Activated T-cell treated with anti-CD3 and anti-CD28 coated beads, Interleukin-2, amount 50 U/mL, for 72 hours (primary cell): ENCODE results near the gene TRAPPC3. TPM values are rescaled to one million over a fixed set of nuclear protein-coding genes. Genes with fewer than 3 reads are reported as not detected.
A peak's percentile ranks its signal among the peaks of the same experiment; 100 is the strongest.

Experiments used
- ATAC-seq, 2 donors: fragments of 150-1000 bp; cut with Tn5 transposase; replicated peaks in 1 of 2; 2 replicates each; pipeline ENCODE4 v1.10.0; 2021; ENCODE audit warnings: moderate library complexity in 2 of 2, mild to moderate bottlenecking in 1 of 2
- DNase-seq, 2 donors: peaks; one replicate each; pipeline ENCODE4 v3.0.0; 2021 to 2022; ENCODE audit warnings: mixed read lengths in 1 of 2
- H3K27ac Mint-ChIP-seq: one replicate; pipeline ENCODE4 v1.8.0; 2022; ENCODE audit warnings: mild to moderate bottlenecking, moderate library complexity, mixed read lengths
- H3K27me3 Mint-ChIP-seq: one replicate; pipeline ENCODE4 v1.8.0; 2022; ENCODE audit warnings: low read depth, mixed read lengths
- H3K36me3 Mint-ChIP-seq, 2 donors: one replicate each; pipeline ENCODE4 v1.8.0; 2022; ENCODE audit warnings: mixed read lengths in 2 of 2, mild to moderate bottlenecking in 1 of 2; ENCODE audit not compliant: insufficient read depth in 2 of 2
- H3K4me1 Mint-ChIP-seq: one replicate; pipeline ENCODE4 v1.8.0; 2022; ENCODE audit warnings: low read depth, mixed read lengths
- H3K4me3 Mint-ChIP-seq, 2 donors: one replicate each; pipeline ENCODE4 v1.8.0; 2022; ENCODE audit warnings: mild to moderate bottlenecking in 2 of 2, mixed read lengths in 2 of 2, moderate library complexity in 2 of 2
- H3K9me3 Mint-ChIP-seq, 2 donors: one replicate each; pipeline ENCODE4 v1.8.0; 2022; ENCODE audit warnings: mixed read lengths in 2 of 2
- total RNA-seq, 2 donors: library from RNA; stranded (reverse); gene quantifications; one replicate each; pipeline ENCODE4 v1.2.3, GENCODE V29; 2022

Gene TRAPPC3
- total RNA-seq, 2 donors from 2014 or later = 46.2 to 56.2 TPM

- no peak for DNase-seq
These were observed 4.2 kb upstream of the TRAPPC3 start for GRCh38 chr1:36153476-36153875.

DNA sequence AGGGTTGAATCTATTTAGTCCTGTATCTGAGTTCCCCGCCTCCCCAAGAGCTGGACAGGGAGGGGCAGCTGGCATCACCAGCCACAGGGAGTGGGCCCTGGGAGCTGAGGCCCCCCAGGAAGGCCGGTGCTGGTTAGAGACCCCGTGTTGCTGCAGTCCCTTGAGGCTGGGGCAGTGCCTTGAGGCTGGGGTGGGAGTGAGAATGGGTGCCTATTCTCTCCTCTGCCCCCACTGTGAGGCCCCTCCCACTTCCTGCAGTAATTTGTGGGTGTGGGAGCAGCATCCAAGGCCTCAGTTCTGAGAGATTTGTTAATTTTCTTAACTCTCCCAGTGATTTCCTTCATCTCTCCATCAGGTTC lies 2.5 kb upstream of the TRAPPC3 start:
- H3K4me1 Mint-ChIP-seq = peaks cover 72% of the 10 kb centered on the region
- H3K27ac Mint-ChIP-seq = peak overlapping the region; percentile 94
- no peaks in the 10 kb centered on the region for H3K27me3 Mint-ChIP-seq
- no peak for ATAC-seq
- no peaks in the 10 kb centered on the region for H3K9me3 Mint-ChIP-seq
- peaks cover 0 to 6% of the 10 kb centered on the region in 2 donors for H3K36me3 Mint-ChIP-seq
- H3K4me3 Mint-ChIP-seq = peak overlapping the region; percentile 77 to 82
- DNase-seq = peak; percentile 62 to 66

More at GRCh38 chr1:36153476-36153875, 4.2 kb upstream of the TRAPPC3 start:
- no peak for ATAC-seq
- H3K27ac Mint-ChIP-seq = no peak overlapping the region
- H3K27me3 Mint-ChIP-seq = no peaks in the 10 kb centered on the region
- peaks cover 73% of the 10 kb centered on the region for H3K4me1 Mint-ChIP-seq
- peaks cover 0 to 5% of the 10 kb centered on the region in 2 donors for H3K36me3 Mint-ChIP-seq
- H3K4me3 Mint-ChIP-seq = no peak overlapping the region
- H3K9me3 Mint-ChIP-seq = no peaks in the 10 kb centered on the region

DNA sequence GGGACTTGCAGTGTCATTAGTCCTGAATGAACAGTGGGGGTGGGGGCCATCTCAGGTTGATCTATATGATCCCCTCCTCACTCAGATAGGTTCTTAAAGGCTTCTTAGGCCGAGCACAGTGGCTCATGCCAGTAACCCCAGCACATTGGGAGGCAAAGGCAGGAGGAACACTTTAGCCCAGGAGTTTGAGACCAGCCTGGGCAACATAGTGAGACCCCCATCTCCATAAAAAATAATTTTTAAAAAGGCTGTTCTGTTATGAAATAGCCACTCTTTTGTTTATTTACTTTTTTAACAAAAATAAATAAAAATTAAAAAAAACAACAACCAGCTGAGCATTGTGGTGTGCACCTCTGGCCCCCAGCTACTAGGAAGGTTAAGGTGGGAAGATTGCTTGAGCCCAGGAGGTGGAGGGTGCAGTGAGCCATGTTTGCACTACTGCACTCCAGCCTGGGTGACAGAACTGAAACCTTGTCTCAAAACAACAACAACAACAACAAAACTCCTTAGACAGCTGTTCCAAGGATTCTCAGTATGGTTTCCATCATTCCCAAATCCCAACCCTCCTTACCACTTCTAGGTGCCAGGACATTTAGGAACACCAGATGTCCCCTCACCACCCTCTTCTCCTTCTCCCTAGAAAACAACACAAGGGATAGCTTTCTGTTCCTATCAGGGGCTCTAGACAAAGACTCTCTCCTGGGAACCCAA lies 2.0 kb upstream of the TRAPPC3 start:
- Mint-ChIP-seq H3K36me3 (peaks cover 0 to 6% of the 10 kb centered on the region in 2 donors), H3K9me3 (no peaks in the 10 kb centered on the region), H3K27me3 (no peaks in the 10 kb centered on the region), H3K4me1 (peaks cover 74% of the 10 kb centered on the region), H3K4me3 (peak overlapping the region; percentile 92 to 93), H3K27ac (peak overlapping the region; percentile 94)
- DNase-seq (no peak), ATAC-seq (no peak)

DNA sequence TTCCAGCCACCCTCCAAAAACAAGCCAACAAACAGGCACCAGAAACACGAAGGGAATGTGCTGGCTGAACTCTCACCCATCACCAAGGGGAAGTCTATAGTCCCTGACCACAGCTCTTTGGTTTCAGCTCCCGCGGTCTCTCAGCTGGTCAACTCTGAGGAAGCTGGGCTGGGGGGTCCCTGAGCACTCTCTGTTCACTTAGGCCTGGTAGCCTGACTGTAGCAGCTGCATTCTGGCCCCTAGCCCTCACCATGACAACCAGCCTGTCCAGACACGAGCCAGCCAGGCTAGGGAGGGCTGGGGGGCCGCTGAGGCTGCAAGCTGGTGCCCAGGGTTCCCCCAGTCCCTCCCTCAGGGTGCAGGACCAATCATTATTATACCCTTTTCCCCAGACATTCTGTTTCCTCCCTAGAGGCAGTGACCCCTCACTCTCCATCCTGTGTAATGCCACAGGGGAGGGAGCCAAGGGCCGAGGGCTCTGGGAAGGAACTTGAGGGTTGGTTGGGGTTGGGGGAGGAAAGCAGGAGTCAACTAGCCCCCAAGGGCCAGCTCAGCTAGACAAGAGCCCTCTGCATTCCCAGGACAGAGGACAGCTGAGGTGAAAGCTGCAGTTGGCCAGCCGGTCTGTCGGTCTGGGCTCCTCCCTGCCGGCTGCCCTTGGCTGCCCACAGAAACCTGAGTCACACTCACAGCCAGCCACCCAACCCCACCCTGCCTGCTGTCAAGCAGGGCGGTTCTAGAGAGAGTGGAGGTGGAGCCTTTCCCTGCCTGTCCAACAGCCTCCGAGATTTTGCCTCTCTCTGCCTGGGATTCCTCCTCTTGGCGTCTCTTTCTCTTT lies 1.2 kb upstream of the TRAPPC3 start:
- Mint-ChIP-seq H3K27ac (peak overlapping the region; percentile 94), H3K4me1 (peaks cover 74% of the 10 kb centered on the region), H3K9me3 (no peaks in the 10 kb centered on the region), H3K4me3 (peak overlapping the region; percentile 92 to 93), H3K36me3 (peaks cover 0 to 6% of the 10 kb centered on the region in 2 donors), H3K27me3 (no peaks in the 10 kb centered on the region)
- ATAC-seq (peak; percentile 68 to 69), DNase-seq (peak; percentile 87 to 91)

GRCh38 chr1:36149973-36150295 lies 648 bp upstream of the TRAPPC3 start:
- no peak for ATAC-seq
- Mint-ChIP-seq H3K27ac (peak overlapping the region; percentile 94), H3K4me3 (peak overlapping the region; percentile 92 to 93), H3K36me3 (peaks cover 0 to 6% of the 10 kb centered on the region in 2 donors), H3K9me3 (no peaks in the 10 kb centered on the region), H3K4me1 (peaks cover 69% of the 10 kb centered on the region), H3K27me3 (no peaks in the 10 kb centered on the region)
- no peak for DNase-seq

GRCh38 chr1:36148821-36149236 lies 457 bp downstream of the TRAPPC3 start:
- Mint-ChIP-seq H3K27ac (peak overlapping the region; percentile 94), H3K36me3 (peaks cover 0 to 6% of the 10 kb centered on the region in 2 donors), H3K27me3 (no peaks in the 10 kb centered on the region), H3K4me1 (peaks cover 68% of the 10 kb centered on the region), H3K4me3 (peak overlapping the region; percentile 92 to 93), H3K9me3 (no peaks in the 10 kb centered on the region)
- ATAC-seq (no peak), DNase-seq (no peak)

- no peaks in the 10 kb centered on the region for H3K27me3 Mint-ChIP-seq
- no peaks in the 10 kb centered on the region for H3K9me3 Mint-ChIP-seq
- no peak for ATAC-seq
- no peak overlapping the region for H3K27ac Mint-ChIP-seq
- no peak for DNase-seq
- H3K4me1 Mint-ChIP-seq = peaks cover 62% of the 10 kb centered on the region
- H3K36me3 Mint-ChIP-seq = peaks cover 0 to 8% of the 10 kb centered on the region in 2 donors
- no peak overlapping the region for H3K4me3 Mint-ChIP-seq
These were observed 4.9 kb downstream of the TRAPPC3 start for GRCh38 chr1:36144413-36144812.

- no peaks in the 10 kb centered on the region for H3K27me3 Mint-ChIP-seq
- H3K4me3 Mint-ChIP-seq = peak overlapping the region in 1 of 2 donors; percentile 15
- H3K4me1 Mint-ChIP-seq = peaks cover 61% of the 10 kb centered on the region
- DNase-seq (no peak), ATAC-seq (peak in 1 of 2 donors; percentile 33)
- H3K9me3 Mint-ChIP-seq = no peaks in the 10 kb centered on the region
- no peak overlapping the region for H3K27ac Mint-ChIP-seq
- H3K36me3 Mint-ChIP-seq = peaks cover 0 to 10% of the 10 kb centered on the region in 2 donors
These were observed 5.9 kb downstream of the TRAPPC3 start for GRCh38 chr1:36143424-36143823.

DNA sequence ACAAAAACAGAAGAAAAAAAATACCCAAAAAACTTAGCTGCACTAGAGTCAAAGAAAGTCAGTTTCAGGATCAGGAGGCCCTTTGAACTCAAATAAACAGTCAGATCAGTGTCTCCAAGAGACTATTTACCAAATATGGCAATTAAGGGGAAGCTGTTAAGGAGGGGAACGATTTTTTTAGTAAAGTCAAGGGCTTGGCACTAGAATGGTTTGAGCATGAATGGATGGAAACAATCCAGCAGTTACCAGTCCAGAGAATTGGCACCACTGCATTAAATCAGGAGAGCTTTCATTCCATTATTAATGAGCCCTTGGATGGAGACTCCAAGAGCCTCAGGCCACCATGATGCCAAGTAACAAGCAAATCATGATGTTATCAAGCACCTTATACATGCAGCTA lies 7.2 kb downstream of the TRAPPC3 start:
- DNase-seq (no peak), ATAC-seq (no peak)
- no peaks in the 10 kb centered on the region for H3K9me3 Mint-ChIP-seq
- peaks cover 0 to 11% of the 10 kb centered on the region in 2 donors for H3K36me3 Mint-ChIP-seq
- peak overlapping the region; percentile 29 for H3K27ac Mint-ChIP-seq
- H3K4me3 Mint-ChIP-seq = no peak overlapping the region
- H3K27me3 Mint-ChIP-seq = no peaks in the 10 kb centered on the region
- H3K4me1 Mint-ChIP-seq = peaks cover 51% of the 10 kb centered on the region

- H3K4me3 Mint-ChIP-seq = no peak overlapping the region
- ATAC-seq (no peak), DNase-seq (no peak)
- peaks cover 51% of the 10 kb centered on the region for H3K4me1 Mint-ChIP-seq
- peaks cover 0 to 11% of the 10 kb centered on the region in 2 donors for H3K36me3 Mint-ChIP-seq
- H3K27me3 Mint-ChIP-seq = no peaks in the 10 kb centered on the region
- H3K9me3 Mint-ChIP-seq = no peaks in the 10 kb centered on the region
- no peak overlapping the region for H3K27ac Mint-ChIP-seq
These were observed 9.8 kb downstream of the TRAPPC3 start for GRCh38 chr1:36139521-36139920.

DNA sequence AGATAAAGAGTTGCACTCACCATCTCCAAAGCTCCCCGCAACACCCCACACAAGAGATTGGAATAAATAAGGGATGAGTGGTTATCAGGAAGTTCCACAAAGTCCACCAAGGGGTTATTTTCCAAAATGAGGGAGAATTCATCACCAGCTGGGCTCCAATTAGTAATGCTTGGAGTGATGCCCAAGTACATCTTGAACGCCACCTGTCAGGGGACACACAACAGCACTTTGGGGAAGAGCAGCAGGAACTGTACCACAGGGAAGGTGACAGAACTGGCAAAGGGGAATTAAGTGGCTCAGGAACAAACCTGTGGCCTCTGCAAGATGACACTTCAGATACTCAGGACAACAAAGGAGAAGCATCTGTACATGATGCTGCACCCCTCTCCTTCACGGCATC lies 11.5 kb downstream of the TRAPPC3 start:
- DNase-seq (no peak), ATAC-seq (no peak)
- Mint-ChIP-seq H3K4me1 (peaks cover 36% of the 10 kb centered on the region), H3K4me3 (no peak overlapping the region), H3K9me3 (no peaks in the 10 kb centered on the region), H3K27ac (peak overlapping the region; percentile 10), H3K27me3 (no peaks in the 10 kb centered on the region), H3K36me3 (peaks cover 0 to 11% of the 10 kb centered on the region in 2 donors)

- Mint-ChIP-seq H3K36me3 (peaks cover 0 to 11% of the 10 kb centered on the region in 2 donors), H3K4me3 (no peak overlapping the region), H3K4me1 (peaks cover 31% of the 10 kb centered on the region), H3K27ac (peak overlapping the region; percentile 10), H3K9me3 (no peaks in the 10 kb centered on the region), H3K27me3 (no peaks in the 10 kb centered on the region)
- no peak for DNase-seq
- no peak for ATAC-seq
These were observed 12.1 kb downstream of the TRAPPC3 start for GRCh38 chr1:36137226-36137625.

DNA sequence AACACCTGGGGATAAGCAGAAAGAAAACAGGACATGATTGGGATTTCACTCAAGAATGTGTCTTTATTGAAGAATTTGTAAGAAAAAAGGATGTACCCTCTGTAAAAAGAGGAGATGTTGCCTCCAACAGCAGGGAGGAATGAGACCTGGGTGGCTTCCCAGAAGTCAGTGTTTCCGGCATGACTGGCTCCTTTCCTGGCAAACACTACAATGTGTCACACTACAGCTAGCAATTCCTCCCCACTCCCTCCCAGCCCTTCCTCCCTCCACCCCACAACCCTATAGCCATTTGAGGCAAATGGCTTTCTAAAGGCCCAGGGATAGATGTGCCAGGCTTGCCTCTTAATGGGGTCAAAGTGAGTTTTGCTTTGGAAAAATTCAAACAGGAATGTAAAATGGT lies 12.8 kb downstream of the TRAPPC3 start:
- H3K27me3 Mint-ChIP-seq = no peaks in the 10 kb centered on the region
- DNase-seq = no peak
- H3K36me3 Mint-ChIP-seq = peaks cover 0 to 11% of the 10 kb centered on the region in 2 donors
- peak overlapping the region; percentile 58 for H3K27ac Mint-ChIP-seq
- no peak for ATAC-seq
- no peaks in the 10 kb centered on the region for H3K9me3 Mint-ChIP-seq
- H3K4me1 Mint-ChIP-seq = peaks cover 25% of the 10 kb centered on the region
- H3K4me3 Mint-ChIP-seq = no peak overlapping the region
